Ecto neural progenitor cell (in vitro differentiated cells): ENCODE results near the gene UAP1.

Experiments
- DNase-seq: peaks from one replicate; pipeline ENCODE4 v3.0.0-alpha.2; 2018; ENCODE audit warnings: low spot score

The UAP1 gene

GRCh38 chr1:162561616-162562469 is at the start of gene UAP1:
Gene UAP1, plus strand, starts transcription at chr1:162561722. Its CDS starts 4,347 bp downstream, at chr1:162566069.
- no peak for DNase-seq

GRCh38 chr1:162527314-162527713 is 34.2 kb upstream of the UAP1 start:
- no peak for DNase-seq

DNA sequence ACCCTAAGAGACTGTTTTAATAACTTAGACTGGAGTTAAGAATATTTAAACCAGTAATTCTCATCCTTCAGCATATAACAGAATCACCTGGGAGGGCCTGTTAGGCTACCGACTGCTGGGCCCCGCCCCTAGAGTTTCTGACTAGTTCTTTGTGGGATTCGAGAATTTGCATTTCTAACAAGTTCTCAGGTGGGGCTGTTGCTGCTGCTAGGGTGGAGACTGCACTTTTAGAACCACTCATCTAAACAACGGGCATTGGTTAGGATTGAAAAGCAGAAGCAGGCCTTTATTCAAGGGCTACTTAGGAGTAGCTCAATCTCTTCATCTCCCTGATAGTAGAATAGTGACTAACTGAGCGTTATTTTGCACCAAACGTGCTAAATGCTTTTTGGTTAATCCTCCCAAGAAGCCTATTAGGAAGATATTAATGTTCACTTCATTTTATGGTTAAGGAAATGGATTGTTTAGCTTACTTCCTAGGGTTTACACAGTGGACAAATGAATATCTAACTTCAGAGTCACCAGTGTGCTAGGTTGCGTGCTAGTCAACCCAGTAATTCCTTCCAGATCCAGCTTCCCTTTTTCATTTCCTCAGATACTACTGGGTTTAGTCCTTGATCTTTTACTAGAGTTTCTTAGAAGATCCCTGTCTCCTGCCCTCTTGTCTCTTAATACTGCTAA is 31.1 kb upstream of the UAP1 start:
- DNase-seq = no peak

GRCh38 chr1:162530988-162531319 is 30.6 kb upstream of the UAP1 start:
- DNase-seq = no peak

DNA sequence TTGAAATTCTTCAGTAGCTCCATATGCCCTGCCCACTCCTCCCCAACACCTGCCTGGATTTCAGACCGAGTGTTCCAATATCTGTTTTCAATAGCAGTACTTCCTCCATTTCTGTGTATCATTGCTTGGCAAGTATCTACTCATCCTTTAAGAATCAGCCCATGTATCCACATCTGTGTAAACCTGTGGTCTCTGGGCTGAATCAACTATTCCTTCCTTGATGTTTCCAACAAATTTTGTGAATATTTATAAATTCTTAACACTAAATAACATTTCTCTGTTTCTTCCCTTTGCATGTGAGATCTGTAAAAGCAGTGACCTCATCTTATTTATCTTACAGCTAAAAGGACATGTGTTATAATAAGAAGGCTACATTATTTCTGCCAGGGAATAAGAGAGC is 26.0 kb upstream of the UAP1 start:
- DNase-seq = no peak

- DNase-seq = no peak
Observed at GRCh38 chr1:162536511-162536910, 25.0 kb upstream of the UAP1 start.

GRCh38 chr1:162537216-162537615 is 24.3 kb upstream of the UAP1 start:
- DNase-seq = no peak

DNA sequence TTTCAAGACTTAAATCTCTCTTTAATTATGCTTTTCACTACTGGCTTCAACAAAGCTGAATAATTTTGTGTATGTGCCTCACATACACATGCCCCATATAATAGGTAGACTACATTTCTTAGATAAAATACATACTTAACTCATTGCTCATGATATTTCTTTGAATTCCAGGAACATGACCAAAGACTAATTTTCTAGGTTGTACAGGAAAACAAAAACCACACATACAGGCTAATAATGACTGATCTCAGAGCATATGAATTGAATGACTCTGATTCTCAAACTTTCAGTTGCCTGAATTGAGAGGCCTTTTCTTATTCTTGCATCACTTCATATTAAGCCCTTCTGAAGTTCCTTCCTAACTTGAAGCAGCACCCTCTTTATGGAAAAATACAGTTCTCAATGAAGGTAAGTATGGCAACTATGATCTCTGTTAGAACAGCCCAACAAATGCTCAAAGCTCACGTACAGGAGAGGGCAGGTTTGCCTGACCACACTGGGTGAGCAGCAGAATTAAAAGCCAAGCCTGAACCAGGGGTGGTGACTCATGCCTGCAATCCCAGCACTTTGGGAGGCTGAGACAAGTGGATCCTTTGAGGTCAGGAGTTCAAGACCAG is 22.6 kb upstream of the UAP1 start:
- no peak for DNase-seq

GRCh38 chr1:162541619-162542141 is 19.8 kb upstream of the UAP1 start:
- DNase-seq = no peak

- no peak for DNase-seq
Observed at GRCh38 chr1:162543228-162543627, 18.3 kb upstream of the UAP1 start.

DNA sequence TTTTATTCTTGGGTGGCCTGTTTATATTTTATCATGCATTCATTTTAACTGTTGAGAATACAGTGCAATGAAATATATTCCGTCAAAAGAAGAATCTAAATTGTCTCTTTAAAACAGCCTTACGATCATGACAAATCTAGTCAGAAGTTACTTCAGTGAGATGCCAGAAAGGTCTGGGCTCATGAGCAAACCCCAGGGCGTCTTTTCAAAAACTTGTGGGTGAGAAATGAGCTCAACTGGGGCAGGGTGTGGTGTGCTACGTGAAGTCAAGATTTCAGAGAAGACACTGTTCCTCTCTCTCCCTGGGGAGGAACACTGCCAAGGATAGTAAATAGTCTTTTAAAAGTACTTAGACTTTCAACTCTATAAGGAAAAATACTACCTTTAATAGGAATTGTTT is 13.4 kb upstream of the UAP1 start:
- no peak for DNase-seq

DNA sequence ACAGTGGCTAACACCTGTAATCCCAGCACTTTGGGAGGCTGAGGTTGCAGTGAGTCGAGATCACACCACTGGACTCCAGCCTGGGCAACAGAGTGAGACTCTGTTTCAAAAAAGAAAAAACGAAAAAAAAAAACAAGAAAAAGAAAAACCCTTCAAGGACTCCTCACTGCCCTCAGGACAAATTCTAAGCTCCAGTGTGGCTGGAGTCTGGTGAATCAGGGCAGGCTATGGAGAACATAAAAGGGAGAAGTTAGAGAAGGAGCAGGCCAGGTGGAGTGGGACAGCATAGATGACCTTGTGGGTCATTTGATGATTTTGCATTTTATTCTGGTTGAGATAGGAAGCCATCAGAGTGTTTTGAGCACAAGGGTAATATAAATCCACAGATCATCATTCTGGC is 12.5 kb upstream of the UAP1 start:
- no peak for DNase-seq

GRCh38 chr1:162550925-162551324 is 10.6 kb upstream of the UAP1 start:
- no peak for DNase-seq

DNA sequence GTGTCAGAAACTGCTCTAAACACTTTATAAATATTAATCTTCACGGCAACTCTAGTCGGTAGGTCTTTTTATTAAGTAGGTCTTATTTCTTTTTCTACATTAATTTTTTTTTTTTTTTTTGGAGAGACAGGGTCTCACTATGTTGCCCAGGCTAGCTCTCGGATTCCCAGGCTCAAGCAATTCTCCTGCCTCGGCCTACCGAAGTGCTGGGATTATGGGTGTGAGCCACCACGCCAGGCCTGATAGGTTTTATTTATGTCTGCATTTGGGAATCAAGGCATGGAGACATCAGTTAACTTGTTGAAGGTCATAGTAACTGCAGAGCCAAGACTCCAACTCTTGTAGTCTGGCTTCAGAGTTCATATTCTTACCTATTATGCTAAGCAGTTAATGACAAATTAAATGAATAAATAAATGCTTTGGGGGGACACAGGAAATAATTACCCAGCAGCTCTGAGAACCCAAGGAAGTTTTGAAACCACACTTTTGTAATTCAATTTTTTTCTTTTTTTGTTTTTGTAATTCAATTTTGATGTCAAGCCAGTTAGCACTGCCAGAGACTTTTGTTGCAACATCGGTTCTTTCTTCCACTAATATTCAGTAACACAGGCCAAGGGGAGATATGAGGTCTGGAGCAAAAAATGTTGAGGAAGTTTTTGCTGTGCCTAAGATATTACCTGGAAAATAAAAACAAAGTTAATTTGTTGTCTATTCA is 9.4 kb upstream of the UAP1 start:
- DNase-seq = no peak

DNA sequence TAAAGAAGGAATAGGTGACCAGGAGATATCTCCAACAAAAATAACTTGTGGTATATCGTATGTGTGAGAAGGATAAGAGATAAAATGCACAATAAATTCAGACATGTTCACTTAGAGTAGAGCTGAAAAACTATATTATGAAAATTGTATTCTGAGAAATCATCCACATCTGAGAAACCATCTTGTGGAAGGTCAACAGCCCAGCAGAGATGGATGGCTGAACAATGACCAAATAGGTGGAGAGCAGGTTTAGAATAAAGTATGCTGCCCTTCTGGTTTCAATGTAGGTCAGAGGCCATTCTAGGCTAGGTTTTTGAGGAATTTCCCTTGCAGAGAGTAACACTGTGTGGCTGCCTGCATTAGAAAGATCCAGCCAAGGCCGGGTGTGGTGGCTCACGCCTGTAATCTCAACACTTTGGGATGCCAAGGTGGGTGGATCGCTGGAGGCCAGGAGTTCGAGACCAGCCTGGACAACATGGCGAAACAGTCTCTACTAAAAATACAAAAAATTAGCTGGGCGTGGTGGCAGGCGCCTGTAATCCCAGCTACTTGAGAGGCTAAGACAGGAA is 8.8 kb upstream of the UAP1 start:
- no peak for DNase-seq

DNA sequence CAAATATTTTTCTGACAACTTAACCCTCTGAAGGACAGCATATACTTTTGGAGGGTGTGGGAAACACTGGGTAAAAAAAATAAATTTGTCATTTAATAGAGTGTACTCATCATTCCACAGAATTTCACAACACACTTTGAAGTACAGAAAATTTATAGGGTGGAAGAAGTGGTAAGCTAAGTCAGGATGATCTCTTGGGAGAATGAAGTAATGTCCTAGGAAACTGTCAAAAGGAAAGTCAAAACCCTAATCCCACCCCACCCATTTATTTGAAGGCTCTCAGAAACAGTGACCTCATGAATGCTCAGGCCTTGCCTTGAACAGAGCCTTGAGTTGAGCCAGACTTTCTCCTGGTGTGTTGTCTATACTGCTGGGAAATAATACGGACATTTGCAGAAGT is 7.3 kb upstream of the UAP1 start:
- DNase-seq = no peak

DNA sequence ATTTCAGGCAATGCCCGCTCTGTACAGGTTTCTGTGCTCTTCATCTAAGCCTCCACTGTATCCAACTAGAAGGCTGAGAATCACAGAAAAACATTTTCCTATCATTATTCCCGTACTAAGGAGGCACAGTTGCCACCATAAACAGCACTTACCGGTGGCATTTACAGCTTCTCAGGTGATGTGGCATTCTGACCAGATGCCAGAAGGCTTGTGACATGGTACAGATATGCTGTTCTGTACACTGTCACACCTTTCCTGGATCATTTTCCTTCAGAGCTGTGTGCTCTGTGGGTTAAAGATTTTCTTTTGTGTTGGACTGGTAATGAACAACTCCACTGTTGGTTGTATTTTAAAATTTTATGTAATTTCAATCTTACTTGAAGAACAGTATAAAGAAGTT is 4.0 kb upstream of the UAP1 start:
- DNase-seq = no peak

DNA sequence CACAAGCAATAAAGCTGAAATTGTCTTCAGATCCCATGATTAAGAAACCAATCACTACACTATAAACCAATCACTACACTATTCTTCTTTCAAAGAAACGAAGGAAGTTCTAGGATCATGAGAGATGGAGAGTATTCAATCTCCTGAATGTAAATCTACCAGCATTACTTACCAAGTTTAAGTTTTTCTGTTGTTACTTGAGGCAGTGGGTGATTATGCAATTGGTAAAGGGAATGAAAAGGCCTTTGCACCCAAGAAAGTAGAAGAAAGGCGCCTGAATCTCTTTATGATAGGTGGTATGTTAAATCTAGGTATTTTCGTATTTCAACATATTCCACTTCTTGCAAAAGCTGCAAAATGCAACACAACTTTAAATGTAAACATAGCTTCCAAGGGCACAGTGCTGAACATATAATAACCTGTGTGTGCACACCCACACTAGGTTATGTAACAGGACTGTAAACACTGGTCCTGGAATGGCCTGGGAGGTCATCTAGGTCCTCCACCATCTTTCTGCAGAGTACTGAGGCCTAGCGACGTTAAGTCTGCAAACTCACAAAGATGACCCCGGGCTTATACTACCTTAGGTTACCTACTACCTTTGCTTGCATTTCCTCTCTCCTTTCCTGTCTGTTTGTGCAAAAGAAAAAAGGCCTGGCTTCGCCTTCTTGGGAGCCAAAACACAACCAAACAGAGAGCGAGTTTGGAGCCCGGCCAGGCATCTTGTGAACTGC is 1.1 kb upstream of the UAP1 start:
- DNase-seq = no peak

GRCh38 chr1:162561037-162561615 is 396 bp upstream of the UAP1 start:
- peak; percentile 98 for DNase-seq

DNA sequence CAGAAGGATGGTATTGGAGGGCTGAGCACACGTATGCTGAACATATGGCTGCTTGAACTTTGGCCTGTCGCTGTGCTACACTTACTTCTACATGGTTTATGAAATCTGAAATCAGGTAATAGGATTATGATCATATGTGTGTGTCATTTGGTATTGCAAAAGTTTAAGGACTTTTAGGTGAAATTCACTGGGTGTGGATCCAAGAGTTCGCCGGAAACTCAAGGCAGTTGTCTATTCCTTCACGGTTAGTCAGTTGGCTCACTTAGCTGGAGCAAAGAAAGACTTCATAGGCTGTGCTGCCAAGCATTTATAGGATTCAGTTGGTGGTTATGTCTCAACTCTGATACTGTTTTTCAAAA is 927 bp downstream of the UAP1 start:
- DNase-seq = no peak

DNA sequence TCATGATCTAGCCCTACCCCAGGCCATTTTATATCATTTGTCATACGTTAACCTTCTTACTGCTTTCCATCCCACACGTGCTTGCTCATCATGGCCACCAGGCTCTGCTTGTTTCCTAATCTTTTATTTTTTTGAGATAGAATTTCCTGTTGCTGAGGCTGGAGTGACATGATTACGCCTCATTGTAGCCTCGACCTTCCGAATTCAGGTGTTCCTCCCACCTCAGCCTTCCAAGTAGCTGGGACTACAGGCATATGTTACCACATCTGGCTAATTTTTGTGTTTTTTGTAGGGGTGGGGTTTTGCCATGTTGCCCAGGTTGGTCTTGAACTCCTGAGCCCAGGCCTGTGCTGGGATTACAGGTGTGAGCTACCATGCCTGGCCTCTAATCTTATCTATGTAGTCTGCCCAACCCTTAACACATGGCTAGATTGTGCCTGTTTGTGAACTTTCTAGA is 3.3 kb downstream of the UAP1 start:
- DNase-seq = no peak
